Activated CD4-positive, alpha-beta T cell treated with anti-CD3 and anti-CD28 coated beads for 48 hours (primary cell): Measurements from ENCODE around the gene CRY1.

Experiments
- DNase-seq: peaks from one replicate; pipeline ENCODE4 v3.0.0-alpha.2; 2020

CRY1 gene

GRCh38 chr12:106956048-106956578, 137.2 kb downstream of the CRY1 start:
- DNase-seq: peak; percentile 66

GRCh38 chr12:106955377-106956047, 137.8 kb downstream of the CRY1 start, which contains the start of gene TMEM263:
Gene TMEM263 (plus strand): TSS chr12:106955907. CDS start chr12:106967117, 11,210 bp downstream.
- DNase-seq: peak; percentile 92

- DNase-seq: no peak
These were observed 138.6 kb downstream of the CRY1 start for GRCh38 chr12:106954462-106955376.

DNA sequence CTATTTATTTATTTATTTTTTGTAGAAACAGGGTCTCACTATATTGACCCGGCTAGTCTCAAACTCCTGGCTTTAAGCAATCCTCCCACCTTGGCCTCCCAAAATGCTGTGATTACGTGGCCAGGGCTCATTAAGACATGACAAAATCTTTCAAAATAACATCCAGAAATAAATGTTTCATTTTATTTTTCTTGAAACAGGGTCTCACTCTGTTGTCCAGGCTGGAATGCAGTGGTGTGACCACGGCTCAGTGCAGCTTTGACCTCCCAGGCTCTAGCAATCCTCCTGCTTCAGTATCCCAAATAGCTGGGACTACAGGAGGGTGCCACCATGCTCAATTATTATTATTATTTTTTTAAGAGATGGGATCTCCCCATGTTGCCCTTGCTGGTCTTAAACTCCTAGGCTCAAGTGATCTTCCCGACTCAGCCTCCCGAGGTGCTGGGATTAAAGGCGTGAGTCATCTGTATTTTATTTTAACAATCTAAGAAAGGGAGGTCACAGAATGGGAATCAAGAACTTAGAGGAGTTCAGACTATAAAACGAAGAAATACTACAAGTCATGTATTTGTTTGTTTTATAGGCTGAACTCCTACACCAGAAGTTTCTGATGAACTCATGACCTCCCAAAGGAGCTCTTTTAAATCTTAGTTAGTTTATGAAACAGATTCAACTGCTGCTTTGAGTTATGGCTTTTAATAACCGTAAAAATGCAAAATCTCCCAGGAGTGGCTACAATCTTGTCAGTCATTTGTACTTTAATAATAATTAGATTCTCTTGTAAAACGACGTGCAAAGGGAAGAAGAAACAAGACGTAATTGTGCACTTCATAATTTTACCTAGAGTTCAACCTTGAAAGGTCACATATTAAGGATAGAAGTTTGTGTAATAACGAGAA, 139.7 kb downstream of the CRY1 start:
- no peak for DNase-seq

- DNase-seq: no peak
These were observed 142.8 kb downstream of the CRY1 start for GRCh38 chr12:106950591-106950990.

DNA sequence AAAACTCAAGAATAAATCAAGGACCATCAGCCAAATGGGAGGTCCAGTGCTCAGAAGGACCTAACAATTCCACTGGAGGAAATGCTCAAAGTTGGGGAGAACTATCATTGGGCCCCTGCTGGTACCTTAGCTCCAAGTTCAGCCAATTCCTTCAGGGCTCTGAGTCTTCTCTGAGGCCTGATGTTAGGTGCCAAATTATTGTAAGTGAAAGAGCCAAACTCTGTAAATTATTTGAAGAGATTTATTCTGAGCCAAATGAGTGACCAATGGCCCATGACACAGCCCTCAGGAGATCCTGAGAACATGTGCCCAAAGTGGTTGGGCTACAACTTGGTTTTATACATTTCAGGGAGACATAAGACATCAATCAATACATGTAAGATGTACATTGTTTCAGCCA, 145.9 kb downstream of the CRY1 start:
- no peak for DNase-seq

- DNase-seq: no peak
These were observed 148.0 kb downstream of the CRY1 start for GRCh38 chr12:106945261-106945851.

- no peak for DNase-seq
These were observed 150.6 kb downstream of the CRY1 start for GRCh38 chr12:106942775-106943174.

DNA sequence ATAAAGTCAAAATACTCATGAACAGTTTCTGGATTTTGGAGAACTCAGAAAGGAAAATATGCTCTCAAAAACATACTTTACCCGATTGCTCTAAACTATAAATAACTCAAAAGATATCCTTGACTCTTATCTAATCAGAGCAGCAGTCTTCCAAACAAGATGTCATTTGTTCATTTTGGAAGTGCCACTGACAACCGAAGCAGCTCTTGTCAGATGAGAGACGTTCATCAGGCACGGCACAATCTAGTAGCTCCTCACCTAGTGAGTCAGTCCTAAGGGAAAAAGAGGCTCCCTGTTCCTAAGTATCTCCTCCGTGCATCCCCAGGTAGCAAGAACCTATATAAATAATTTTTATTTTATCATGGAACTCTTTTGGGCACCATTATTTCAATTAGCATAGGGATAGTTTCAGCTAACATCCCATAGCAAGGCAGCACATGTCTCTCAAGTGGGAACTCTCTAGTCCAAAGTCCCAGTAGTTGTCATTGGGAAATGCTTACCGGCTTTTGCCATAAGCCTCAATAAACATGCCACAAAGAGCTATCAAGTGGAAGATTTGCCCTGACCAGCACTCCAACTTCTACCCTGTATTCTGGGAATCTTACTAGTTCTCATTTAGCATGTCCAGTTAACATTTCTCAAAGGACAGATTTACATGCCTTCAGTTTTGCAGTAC, 151.7 kb downstream of the CRY1 start:
- no peak for DNase-seq
